ENCODE data around the gene CFAP74. TPM values are rescaled to one million over a fixed set of nuclear protein-coding genes. Genes with fewer than 3 reads are reported as not detected.

The CFAP74 gene
- total and polyA plus RNA-seq, 2 of the 13 experiments (the other 11 are each of a cell fraction or from before 2014, with no cell fraction given) = 0.27 to 0.62 TPM

DNA sequence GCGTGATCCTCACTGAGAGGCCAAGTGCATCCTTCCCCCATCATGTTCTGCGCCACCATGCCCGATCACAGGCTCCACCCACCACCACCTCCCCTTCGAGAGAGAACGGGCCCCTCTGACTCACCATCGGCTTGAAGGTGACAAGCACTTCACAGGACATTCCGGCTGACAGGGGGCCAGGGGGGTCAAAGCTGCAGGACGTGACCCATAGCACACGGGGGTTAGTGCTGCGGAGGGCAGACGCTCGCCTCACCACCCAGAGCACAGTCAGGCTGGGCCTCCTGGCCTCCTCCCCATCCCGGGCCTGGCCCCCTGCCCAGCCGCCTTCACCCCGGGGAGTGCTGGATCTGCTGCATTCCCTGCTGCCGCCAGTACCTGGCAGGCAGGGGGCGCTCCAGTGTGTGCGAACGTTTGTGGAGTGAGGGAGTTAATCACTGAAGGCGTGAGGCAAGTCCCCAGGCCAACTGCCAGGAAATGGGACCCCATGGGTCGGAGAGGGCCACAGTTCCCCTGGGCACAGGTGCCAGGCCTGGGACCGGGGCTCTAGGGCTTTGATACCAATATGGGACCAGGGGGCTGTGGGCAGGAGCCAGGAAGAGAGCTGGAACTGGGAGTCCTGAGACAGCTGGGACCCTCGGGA lies 43.6 kb downstream of the CFAP74 start (continued):
- TF ChIP-seq SAFB2 (CRISPR knock-in tag; IDR thresholded peaks at IDR 0.05; ENCODE audit: borderline replicate concordance, low read depth) (peak; percentile 46; the same call in 1 of the 2 replicates), BRD4 (CRISPR knock-in tag; IDR thresholded peaks at IDR 0.05) (no peak), MIER3 (CRISPR knock-in tag; IDR thresholded peaks at IDR 0.05; ENCODE audit: borderline replicate concordance) (peak; percentile 72; the same call in 1 of the 2 replicates), HDAC2 (CRISPR knock-in tag; IDR thresholded peaks at IDR 0.05) (no peak; the same call in none of the 2 replicates), SALL1 (CRISPR knock-in tag; IDR thresholded peaks at IDR 0.05) (peak; percentile 88), ZFP90 (CRISPR knock-in tag; IDR thresholded peaks at IDR 0.05; ENCODE audit: borderline replicate concordance) (0 out of 2 replicates have a peak, but pooled peaks have one; percentile 34), NBN (conservative IDR thresholded peaks at IDR 0.05) (no peak), RAD21 (CRISPR knock-in tag; IDR thresholded peaks at IDR 0.05) (peak; percentile 90), ZNF234 (CRISPR knock-in tag; conservative IDR thresholded peaks at IDR 0.05) (no peak), ZFX (CRISPR knock-in tag; IDR thresholded peaks at IDR 0.05; ENCODE audit: low read depth) (peak; percentile 87), RBM39 (IDR thresholded peaks at IDR 0.05; ENCODE audit: low read depth, low read length, poor library complexity, severe bottlenecking) (peak; percentile 53)
- TF ChIP-seq, protein P1, sequence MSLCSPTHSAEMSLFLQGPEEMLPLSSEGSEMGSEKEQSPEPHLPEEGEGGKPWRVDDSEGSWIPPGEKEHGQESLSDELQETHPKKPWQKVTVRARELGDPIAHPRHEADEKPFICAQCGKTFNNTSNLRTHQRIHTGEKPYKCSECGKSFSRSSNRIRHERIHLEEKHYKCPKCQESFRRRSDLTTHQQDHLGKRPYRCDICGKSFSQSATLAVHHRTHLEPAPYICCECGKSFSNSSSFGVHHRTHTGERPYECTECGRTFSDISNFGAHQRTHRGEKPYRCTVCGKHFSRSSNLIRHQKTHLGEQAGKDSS (CRISPR knock-in tag; IDR thresholded peaks at IDR 0.05; ENCODE audit: borderline replicate concordance, low read depth) = peak; percentile 29; the same call in 1 of the 2 replicates
- TF ChIP-seq, protein P2, sequence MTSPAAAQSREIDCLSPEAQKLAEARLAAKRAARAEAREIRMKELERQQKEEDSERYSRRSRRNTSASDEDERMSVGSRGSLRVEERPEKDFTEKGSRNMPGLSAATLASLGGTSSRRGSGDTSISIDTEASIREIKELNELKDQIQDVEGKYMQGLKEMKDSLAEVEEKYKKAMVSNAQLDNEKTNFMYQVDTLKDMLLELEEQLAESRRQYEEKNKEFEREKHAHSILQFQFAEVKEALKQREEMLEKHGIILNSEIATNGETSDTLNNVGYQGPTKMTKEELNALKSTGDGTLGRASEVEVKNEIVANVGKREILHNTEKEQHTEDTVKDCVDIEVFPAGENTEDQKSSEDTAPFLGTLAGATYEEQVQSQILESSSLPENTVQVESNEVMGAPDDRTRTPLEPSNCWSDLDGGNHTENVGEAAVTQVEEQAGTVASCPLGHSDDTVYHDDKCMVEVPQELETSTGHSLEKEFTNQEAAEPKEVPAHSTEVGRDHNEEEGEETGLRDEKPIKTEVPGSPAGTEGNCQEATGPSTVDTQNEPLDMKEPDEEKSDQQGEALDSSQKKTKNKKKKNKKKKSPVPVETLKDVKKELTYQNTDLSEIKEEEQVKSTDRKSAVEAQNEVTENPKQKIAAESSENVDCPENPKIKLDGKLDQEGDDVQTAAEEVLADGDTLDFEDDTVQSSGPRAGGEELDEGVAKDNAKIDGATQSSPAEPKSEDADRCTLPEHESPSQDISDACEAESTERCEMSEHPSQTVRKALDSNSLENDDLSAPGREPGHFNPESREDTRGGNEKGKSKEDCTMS (CRISPR knock-in tag; conservative IDR thresholded peaks at IDR 0.05) = no peak
- TF ChIP-seq, protein P3, sequence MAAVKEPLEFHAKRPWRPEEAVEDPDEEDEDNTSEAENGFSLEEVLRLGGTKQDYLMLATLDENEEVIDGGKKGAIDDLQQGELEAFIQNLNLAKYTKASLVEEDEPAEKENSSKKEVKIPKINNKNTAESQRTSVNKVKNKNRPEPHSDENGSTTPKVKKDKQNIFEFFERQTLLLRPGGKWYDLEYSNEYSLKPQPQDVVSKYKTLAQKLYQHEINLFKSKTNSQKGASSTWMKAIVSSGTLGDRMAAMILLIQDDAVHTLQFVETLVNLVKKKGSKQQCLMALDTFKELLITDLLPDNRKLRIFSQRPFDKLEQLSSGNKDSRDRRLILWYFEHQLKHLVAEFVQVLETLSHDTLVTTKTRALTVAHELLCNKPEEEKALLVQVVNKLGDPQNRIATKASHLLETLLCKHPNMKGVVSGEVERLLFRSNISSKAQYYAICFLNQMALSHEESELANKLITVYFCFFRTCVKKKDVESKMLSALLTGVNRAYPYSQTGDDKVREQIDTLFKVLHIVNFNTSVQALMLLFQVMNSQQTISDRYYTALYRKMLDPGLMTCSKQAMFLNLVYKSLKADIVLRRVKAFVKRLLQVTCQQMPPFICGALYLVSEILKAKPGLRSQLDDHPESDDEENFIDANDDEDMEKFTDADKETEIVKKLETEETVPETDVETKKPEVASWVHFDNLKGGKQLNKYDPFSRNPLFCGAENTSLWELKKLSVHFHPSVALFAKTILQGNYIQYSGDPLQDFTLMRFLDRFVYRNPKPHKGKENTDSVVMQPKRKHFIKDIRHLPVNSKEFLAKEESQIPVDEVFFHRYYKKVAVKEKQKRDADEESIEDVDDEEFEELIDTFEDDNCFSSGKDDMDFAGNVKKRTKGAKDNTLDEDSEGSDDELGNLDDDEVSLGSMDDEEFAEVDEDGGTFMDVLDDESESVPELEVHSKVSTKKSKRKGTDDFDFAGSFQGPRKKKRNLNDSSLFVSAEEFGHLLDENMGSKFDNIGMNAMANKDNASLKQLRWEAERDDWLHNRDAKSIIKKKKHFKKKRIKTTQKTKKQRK (IDR thresholded peaks at IDR 0.05; ENCODE audit: low read length) = no peak
- TF ChIP-seq, protein P4, sequence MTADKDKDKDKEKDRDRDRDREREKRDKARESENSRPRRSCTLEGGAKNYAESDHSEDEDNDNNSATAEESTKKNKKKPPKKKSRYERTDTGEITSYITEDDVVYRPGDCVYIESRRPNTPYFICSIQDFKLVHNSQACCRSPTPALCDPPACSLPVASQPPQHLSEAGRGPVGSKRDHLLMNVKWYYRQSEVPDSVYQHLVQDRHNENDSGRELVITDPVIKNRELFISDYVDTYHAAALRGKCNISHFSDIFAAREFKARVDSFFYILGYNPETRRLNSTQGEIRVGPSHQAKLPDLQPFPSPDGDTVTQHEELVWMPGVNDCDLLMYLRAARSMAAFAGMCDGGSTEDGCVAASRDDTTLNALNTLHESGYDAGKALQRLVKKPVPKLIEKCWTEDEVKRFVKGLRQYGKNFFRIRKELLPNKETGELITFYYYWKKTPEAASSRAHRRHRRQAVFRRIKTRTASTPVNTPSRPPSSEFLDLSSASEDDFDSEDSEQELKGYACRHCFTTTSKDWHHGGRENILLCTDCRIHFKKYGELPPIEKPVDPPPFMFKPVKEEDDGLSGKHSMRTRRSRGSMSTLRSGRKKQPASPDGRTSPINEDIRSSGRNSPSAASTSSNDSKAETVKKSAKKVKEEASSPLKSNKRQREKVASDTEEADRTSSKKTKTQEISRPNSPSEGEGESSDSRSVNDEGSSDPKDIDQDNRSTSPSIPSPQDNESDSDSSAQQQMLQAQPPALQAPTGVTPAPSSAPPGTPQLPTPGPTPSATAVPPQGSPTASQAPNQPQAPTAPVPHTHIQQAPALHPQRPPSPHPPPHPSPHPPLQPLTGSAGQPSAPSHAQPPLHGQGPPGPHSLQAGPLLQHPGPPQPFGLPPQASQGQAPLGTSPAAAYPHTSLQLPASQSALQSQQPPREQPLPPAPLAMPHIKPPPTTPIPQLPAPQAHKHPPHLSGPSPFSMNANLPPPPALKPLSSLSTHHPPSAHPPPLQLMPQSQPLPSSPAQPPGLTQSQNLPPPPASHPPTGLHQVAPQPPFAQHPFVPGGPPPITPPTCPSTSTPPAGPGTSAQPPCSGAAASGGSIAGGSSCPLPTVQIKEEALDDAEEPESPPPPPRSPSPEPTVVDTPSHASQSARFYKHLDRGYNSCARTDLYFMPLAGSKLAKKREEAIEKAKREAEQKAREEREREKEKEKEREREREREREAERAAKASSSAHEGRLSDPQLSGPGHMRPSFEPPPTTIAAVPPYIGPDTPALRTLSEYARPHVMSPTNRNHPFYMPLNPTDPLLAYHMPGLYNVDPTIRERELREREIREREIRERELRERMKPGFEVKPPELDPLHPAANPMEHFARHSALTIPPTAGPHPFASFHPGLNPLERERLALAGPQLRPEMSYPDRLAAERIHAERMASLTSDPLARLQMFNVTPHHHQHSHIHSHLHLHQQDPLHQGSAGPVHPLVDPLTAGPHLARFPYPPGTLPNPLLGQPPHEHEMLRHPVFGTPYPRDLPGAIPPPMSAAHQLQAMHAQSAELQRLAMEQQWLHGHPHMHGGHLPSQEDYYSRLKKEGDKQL (CRISPR knock-in tag; IDR thresholded peaks at IDR 0.05; ENCODE audit: low read depth) = peak; percentile 23; the same call in 1 of the 2 replicates
- TF ChIP-seq, protein P5, sequence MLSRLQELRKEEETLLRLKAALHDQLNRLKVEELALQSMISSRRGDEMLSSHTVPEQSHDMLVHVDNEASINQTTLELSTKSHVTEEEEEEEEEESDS (CRISPR knock-in tag; IDR thresholded peaks at IDR 0.05; ENCODE audit: borderline replicate concordance) = no peak

All from HepG2 (cell line).